NB4 (cell line): ENCODE data around the gene OGDHL.
A peak's percentile ranks its signal among the peaks of the same experiment; 100 is the strongest.
"Not testable (repeated sequence)": the region's sequence is repeated elsewhere in the genome, so short reads cannot be mapped to it uniquely, and the experiment has no call there.

ENCODE experiments used
- DNase-seq: peaks from one replicate; pipeline ENCODE4 v3.0.0; 2010; ENCODE audit warnings: low read depth
- H3K4me3 ChIP-seq: one replicate; pipeline ENCODE4 v1.5.1; 2011; ENCODE audit warnings: mild to moderate bottlenecking, low read depth, low read length, moderate library complexity
- CTCF ChIP-seq: IDR thresholded peaks from one replicate; pipeline ENCODE4 v1.5.1; 2012; ENCODE audit warnings: low read depth, low read length
- MYC ChIP-seq: IDR thresholded peaks from 2 replicates; pipeline ENCODE4 v1.6.1; 2011; ENCODE audit warnings: low read depth, low read length
- POLR2A ChIP-seq: IDR thresholded peaks from 2 replicates; pipeline ENCODE4 v1.6.1; 2011; ENCODE audit warnings: mild to moderate bottlenecking; ENCODE audit not compliant: insufficient read length; ENCODE audit errors: extremely low read depth
- TF ChIP-seq, protein P1 (sequence below): IDR thresholded peaks from 2 replicates; pipeline ENCODE4 v1.6.1; 2011; ENCODE audit warnings: low read depth, low read length

OGDHL gene

GRCh38 chr10:49783645-49784044 is 21.5 kb upstream of the OGDHL start:
- peak; percentile 52 for DNase-seq
- TF ChIP-seq CTCF (no peak), MYC (0 out of 2 replicates have a peak, but pooled peaks have one; percentile 11), POLR2A (no peak)
- TF ChIP-seq, protein P1, sequence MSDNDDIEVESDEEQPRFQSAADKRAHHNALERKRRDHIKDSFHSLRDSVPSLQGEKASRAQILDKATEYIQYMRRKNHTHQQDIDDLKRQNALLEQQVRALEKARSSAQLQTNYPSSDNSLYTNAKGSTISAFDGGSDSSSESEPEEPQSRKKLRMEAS, result no peak

DNA sequence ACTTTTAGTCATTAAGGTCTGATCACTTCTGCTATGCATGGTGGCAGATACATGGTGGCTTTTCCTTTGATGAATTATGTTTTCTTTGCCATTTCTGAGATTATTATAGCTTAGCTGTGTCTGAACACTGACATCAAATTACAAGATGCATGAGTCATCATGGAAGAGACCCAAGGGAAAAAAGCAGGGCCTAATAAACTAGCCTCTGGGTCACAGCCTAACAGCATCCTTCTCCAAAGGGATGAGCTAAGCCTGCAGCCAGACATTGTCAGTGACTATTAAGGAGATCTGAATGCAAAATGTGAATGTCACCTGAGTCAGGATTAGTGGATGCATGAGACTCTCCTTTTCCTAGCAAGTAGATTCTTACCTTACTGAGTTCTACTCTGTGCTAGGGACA is 19.1 kb upstream of the OGDHL start:
- H3K4me3 ChIP-seq, result no peak overlapping the region
- TF ChIP-seq, protein P1, result no peak
- TF ChIP-seq POLR2A (no peak), MYC (no peak), CTCF (no peak)
- DNase-seq, result peak; percentile 23

More at GRCh38 chr10:49783645-49784044, 21.5 kb upstream of the OGDHL start:
- no peak overlapping the region for H3K4me3 ChIP-seq

DNA sequence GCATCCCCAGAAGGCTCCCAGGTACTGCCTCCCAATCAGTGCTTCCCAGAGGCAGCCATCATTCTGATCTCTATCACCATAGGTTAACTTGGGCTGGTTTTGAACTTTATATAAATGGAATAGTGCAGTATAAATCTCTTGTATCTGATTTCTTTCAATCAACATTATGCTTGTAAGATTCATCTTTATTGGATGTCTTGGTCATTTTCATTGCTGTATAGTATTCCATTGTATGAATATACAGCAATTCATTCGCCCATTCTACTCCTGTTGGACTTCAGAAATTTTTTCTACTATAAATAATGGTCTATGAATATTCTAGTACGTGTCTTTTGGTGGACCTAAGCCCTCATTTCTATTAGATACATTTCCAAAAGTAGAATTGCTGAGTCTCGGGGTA is 16.1 kb upstream of the OGDHL start:
- no peak for DNase-seq
- no peak overlapping the region for H3K4me3 ChIP-seq
- TF ChIP-seq, protein P1, result no peak
- TF ChIP-seq CTCF (no peak), MYC (no peak), POLR2A (no peak)

DNA sequence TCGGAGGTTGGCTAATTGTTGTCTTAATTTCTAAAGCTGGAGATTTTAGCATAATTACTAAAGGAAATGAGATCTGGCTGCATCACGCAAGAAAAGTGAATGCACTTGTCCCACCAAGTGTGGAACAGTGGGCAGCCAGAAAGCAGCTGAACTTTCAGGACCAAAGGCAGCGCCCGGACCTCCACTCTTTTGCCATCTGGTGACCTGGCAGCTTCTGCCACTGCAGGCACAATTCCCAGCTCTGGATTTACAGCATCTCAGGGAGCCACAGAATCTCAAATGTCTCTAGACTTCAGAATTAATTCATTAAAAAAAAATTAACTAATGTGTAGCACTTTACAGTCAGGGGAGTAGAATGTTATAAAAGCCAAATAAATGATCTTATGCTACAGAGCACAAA is 14.7 kb upstream of the OGDHL start:
- H3K4me3 ChIP-seq, result no peak overlapping the region
- TF ChIP-seq CTCF (no peak), POLR2A (no peak), MYC (no peak)
- TF ChIP-seq, protein P1, result no peak
- no peak for DNase-seq

GRCh38 chr10:49775014-49775413 is 12.9 kb upstream of the OGDHL start:
- no peak for DNase-seq
- TF ChIP-seq POLR2A (no peak), MYC (no peak), CTCF (no peak)
- TF ChIP-seq, protein P1, result no peak
- H3K4me3 ChIP-seq, result no peak overlapping the region

- DNase-seq, H3K4me3 ChIP-seq: not testable (repeated sequence)
These were observed 10.8 kb upstream of the OGDHL start for GRCh38 chr10:49772944-49773343.

DNA sequence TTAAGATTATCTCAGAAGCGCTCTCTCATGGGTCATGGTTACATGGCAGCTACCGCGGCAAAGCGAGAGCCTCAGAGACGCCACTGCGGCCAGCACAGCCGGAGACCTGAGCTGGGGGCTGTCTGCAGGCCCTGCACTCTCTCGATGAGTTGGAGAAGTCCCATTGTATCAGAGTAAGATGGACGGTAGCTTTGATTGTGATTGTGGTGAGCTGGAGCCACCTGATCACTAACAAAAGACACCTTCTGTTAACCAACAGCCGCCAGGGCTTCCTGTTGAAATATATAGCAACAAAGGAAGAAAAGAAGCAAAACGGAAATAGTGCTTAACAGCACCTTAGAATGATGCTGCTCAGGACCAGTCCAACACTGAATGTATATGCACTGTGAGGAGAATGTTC is 8.9 kb upstream of the OGDHL start:
- not testable (repeated sequence) for DNase-seq, H3K4me3 ChIP-seq
